Small intestine (tissue), 16 donors: ENCODE data around the gene ARHGAP11B.
A peak's percentile ranks its signal among the peaks of the same experiment; 100 is the strongest.
"Not testable (repeated sequence)": the region's sequence is repeated elsewhere in the genome, so short reads cannot be mapped to it uniquely, and the experiment has no call there.

Experiments
- DNase-seq, 2 donors: peaks; one replicate each; pipeline versions ENCODE4 v3.0.0 to v3.0.0-alpha.2; 2013
- FAIRE-seq: peaks from 2 replicates; lab custom pipeline; 2012; peaks lifted over from hg19 to GRCh38; lab: Jason Lieb, UNC
- H3K27ac ChIP-seq, 3 donors: one replicate each; pipeline ENCODE4 v1.5.1; 2013; ENCODE audit warnings: low read length in 2 of 3, mild to moderate bottlenecking in 2 of 3, control low read depth in 1 of 3, inconsistent platforms in 1 of 3, low read depth in 1 of 3, moderate library complexity in 1 of 3
- H3K27me3 ChIP-seq, 3 donors: one replicate each; pipeline ENCODE4 v1.6.1; 2013; ENCODE audit warnings: low read length in 3 of 3, inconsistent platforms in 1 of 3; ENCODE audit not compliant: control insufficient read depth in 3 of 3, insufficient read depth in 3 of 3
- H3K36me3 ChIP-seq, 3 donors: one replicate each; pipeline ENCODE4 v1.6.1; 2013; ENCODE audit warnings: low read length in 3 of 3, inconsistent platforms in 1 of 3, low read depth in 1 of 3, mild to moderate bottlenecking in 1 of 3, moderate library complexity in 1 of 3; ENCODE audit not compliant: control insufficient read depth in 3 of 3, insufficient read depth in 2 of 3
- H3K4me1 ChIP-seq, 3 donors: one replicate each; pipeline ENCODE4 v1.6.1; 2013; ENCODE audit warnings: low read length in 2 of 3, inconsistent platforms in 1 of 3, low read depth in 1 of 3, mild to moderate bottlenecking in 1 of 3, moderate library complexity in 1 of 3; ENCODE audit not compliant: control insufficient read depth in 3 of 3, insufficient read depth in 2 of 3
- H3K4me3 ChIP-seq, 3 donors: one replicate each; pipeline ENCODE4 v1.5.1; 2013; ENCODE audit warnings: low read length in 3 of 3, control low read depth in 1 of 3, inconsistent platforms in 1 of 3, low read depth in 1 of 3, mild to moderate bottlenecking in 1 of 3, moderate library complexity in 1 of 3
- H3K9me3 ChIP-seq, 2 donors: one replicate each; pipeline ENCODE4 v1.6.1; 2013; ENCODE audit warnings: low read depth in 1 of 2, low read length in 1 of 2; ENCODE audit not compliant: control insufficient read depth in 2 of 2, insufficient read depth in 1 of 2
- WGBS, 3 donors: extraction: QIAGEN DNeasy Blood & Tissue Kit; methylation state at CpG; one replicate each; pipeline ENCODE4 v1.1.7; 2013; 5-methylcytosine and 5-hydroxymethylcytosine counted together
- long read RNA-seq, 10 donors: transcript quantifications; one replicate each; lab custom pipeline, GENCODE V29; 2026
- donor health status: healthy with polysubstance abuse.
- donor health status: control.
- donor health status: control.
- donor health status: Bipolar disorder and iron deficiency.
- donor health status: healthy.

Gene ARHGAP11B
- long read RNA-seq, donor 1, result 0 reads
- long read RNA-seq, donor 2, result 0 reads
- long read RNA-seq, donor 3, partial matches to known transcripts, result 0 of 1 reads
- long read RNA-seq, donor 3, other reads (novel, unspliced or antisense), result 0 of 1 reads
- long read RNA-seq, donor 4, result 0 reads
- long read RNA-seq, donor 5, result 0 reads
- long read RNA-seq, donor 6, result 0 reads
- long read RNA-seq, donor 7, result 0 reads
- long read RNA-seq, donor 8, result 0 reads
- long read RNA-seq, donor 9, result 0 reads
- long read RNA-seq, donor 10, partial matches to known transcripts, result 0 of 1 reads
- long read RNA-seq, donor 10, other reads (novel, unspliced or antisense), result 0 of 1 reads

DNA sequence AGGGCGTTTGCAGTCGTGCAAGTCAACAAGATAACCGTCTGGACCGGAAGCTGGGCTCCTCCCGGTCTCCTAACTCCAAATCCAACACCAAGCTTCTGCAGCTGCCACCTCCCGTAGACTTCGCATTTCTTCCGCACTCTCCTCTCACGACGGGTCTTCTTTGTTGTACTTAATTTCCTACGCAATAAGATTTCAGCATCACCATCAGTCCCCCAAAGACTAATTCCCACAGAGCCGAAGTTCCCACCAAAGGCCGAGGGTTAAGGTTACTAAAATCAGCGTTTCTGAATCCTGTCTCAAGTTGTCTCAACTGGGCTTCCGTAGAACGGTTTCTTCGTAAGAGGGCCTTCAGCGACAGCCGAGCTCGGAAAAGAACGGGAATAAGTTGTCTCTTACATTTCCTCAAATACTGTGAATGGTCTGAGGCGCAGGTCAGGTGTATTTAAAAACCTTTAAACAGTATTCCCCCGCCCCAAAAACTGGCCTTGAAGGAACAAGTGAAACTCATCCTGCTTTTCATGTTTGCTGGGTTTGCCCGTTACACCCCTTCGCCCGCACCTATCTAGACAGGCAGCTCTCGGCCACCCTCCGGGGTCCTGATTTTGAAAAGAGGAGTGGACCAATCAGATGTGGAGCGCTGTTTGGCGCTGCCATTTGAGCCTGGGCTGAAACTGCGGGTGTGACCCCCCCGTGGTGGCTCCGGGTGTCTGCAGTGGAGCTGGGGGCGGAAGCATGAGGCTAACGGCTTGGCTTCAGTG is at the start of gene ARHGAP11B:
Gene ARHGAP11B, plus strand, starts transcription at position 693 of the 758 bp plus-strand sequence.
- WGBS, 3 donors, result 0% methylated on average over 31 to 35 of the region's 35 CpGs
- not testable (repeated sequence) for H3K4me1 ChIP-seq, H3K36me3 ChIP-seq, H3K9me3 ChIP-seq, H3K27me3 ChIP-seq, FAIRE-seq
- DNase-seq, result peak; percentile 98
- peak within 1 kb of the TSS; percentile 49 to 72 (median 68) for H3K4me3 ChIP-seq
- H3K27ac ChIP-seq, result peak within 1 kb of the TSS; percentile 78 to 90 (median 89)

- H3K27me3 ChIP-seq, FAIRE-seq, H3K36me3 ChIP-seq, H3K9me3 ChIP-seq, DNase-seq, H3K4me3 ChIP-seq, H3K27ac ChIP-seq, H3K4me1 ChIP-seq: not testable (repeated sequence)
- no CpG with 5 or more reads among the region's 6 CpGs for WGBS, 3 donors
Observed at GRCh38 chr15:30579394-30579970, 46.4 kb upstream of the ARHGAP11B start.

DNA sequence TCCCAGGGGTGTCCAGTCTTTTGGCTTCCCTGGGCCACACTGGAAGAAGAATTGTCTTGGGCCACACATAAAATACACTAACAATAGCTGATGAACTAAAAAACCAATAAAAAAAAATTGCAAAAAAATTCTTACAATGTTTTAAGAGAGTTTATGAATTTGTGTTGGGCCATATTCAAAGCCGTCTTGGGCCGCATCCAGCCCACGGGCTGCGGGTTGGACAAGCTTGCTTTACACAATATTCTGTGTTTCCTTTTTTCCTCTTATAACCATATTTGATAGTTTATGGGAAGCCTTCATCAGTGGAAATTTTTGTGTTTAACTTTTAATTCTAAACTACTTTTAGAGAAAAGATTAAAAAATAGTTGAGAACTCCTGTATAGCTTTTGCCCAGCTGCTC is 45.2 kb upstream of the ARHGAP11B start:
- H3K27me3 ChIP-seq, H3K9me3 ChIP-seq, H3K4me3 ChIP-seq, H3K27ac ChIP-seq, FAIRE-seq, H3K36me3 ChIP-seq, H3K4me1 ChIP-seq, DNase-seq: not testable (repeated sequence)
- no CpG with 5 or more reads among the region's 4 CpGs for WGBS, 3 donors

GRCh38 chr15:30598953-30599352 is 27.0 kb upstream of the ARHGAP11B start:
- not testable (repeated sequence) for H3K9me3 ChIP-seq, H3K36me3 ChIP-seq, H3K27ac ChIP-seq, H3K4me1 ChIP-seq, H3K4me3 ChIP-seq, H3K27me3 ChIP-seq, DNase-seq
- peak; percentile 95 for FAIRE-seq
- 2 to 12% (median 3%) methylated on average over 2 of the region's 2 CpGs for WGBS, 3 donors

- not testable (repeated sequence) for H3K36me3 ChIP-seq, H3K27ac ChIP-seq, H3K27me3 ChIP-seq, FAIRE-seq, DNase-seq, H3K4me3 ChIP-seq, H3K9me3 ChIP-seq, H3K4me1 ChIP-seq
- WGBS, 3 donors, result 90 to 98% (median 94%) methylated on average over 3 to 6 of the region's 8 CpGs
Observed at GRCh38 chr15:30603796-30604195, 22.1 kb upstream of the ARHGAP11B start, which contains the start of gene GOLGA8H. GOLGA8H (plus strand) TSS chr15:30604028; CDS start chr15:30604126, 98 bp downstream.

GRCh38 chr15:30612271-30612670 is 13.7 kb upstream of the ARHGAP11B start:
- not testable (repeated sequence) for FAIRE-seq, H3K9me3 ChIP-seq, H3K27me3 ChIP-seq, H3K4me1 ChIP-seq, H3K27ac ChIP-seq, H3K4me3 ChIP-seq, H3K36me3 ChIP-seq, DNase-seq
- 40% methylated on average over 1 of the region's 6 CpGs; no CpG with 5 or more reads in 2 of the 3 donors for WGBS, 3 donors

DNA sequence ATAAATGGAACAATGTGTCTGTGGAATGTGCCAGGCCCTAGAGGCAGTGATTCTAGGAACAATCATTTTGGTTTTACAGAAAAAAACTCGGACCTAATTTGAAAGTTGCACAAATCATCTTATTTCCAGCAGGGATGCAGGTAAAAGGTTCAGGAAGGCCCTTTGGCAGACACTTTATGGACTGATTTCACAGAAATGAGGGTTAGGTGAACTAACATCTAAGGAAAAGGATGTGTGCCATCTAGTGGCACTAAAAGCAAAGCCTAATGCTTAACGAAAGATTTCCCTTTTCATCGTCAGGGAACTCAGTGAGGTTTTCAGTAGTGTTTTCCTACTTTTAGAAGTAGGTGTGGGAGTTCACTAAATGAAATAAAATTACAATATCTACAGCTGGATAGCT is 4.6 kb upstream of the ARHGAP11B start:
- H3K27me3 ChIP-seq, H3K27ac ChIP-seq, H3K4me3 ChIP-seq, H3K9me3 ChIP-seq, H3K4me1 ChIP-seq, FAIRE-seq, H3K36me3 ChIP-seq: not testable (repeated sequence)
- 0 to 20% (median 5%) methylated on average over 1 to 2 of the region's 3 CpGs for WGBS, 3 donors
- peak; percentile 2 to 3 for DNase-seq

GRCh38 chr15:30626194-30626565 is 252 bp downstream of the ARHGAP11B start:
- H3K27me3 ChIP-seq, FAIRE-seq, H3K36me3 ChIP-seq, H3K9me3 ChIP-seq, H3K4me1 ChIP-seq: not testable (repeated sequence)
- H3K27ac ChIP-seq, result peak overlapping the region; percentile 78 to 90 (median 89)
- peak overlapping the region; percentile 49 to 72 (median 68) for H3K4me3 ChIP-seq
- peak; percentile 36 to 64 for DNase-seq
- WGBS, 3 donors, result 1 to 2% (median 1%) methylated on average over 10 to 12 of the region's 22 CpGs
